CD8-positive, alpha-beta memory T cell (primary cell): ENCODE results near the gene DNAJC11. TPM values are rescaled to one million over a fixed set of nuclear protein-coding genes. Genes with fewer than 3 reads are reported as not detected.
A peak's percentile ranks its signal among the peaks of the same experiment; 100 is the strongest.

Source experiments
- CTCF ChIA-PET: fragments of 350-600 bp; sonication (Branson Sonifier 250); formaldehyde crosslinking; loops from one replicate; lab custom pipeline; 2021; ENCODE audit warnings: antibody characterized with exemption; lab: Charles Lee
- POLR2A ChIA-PET: fragments of 350-600 bp; sonication (Branson Sonifier 250); formaldehyde crosslinking; loops from one replicate; lab custom pipeline; 2021; ENCODE audit warnings: antibody characterized with exemption; lab: Charles Lee
- DNase-seq, 5 donors: peaks; one replicate each; pipeline versions ENCODE4 v3.0.0 to v3.0.0-alpha.2; 2020 to 2022; ENCODE audit warnings: mixed read lengths in 1 of 5
- H3K27ac ChIP-seq: one replicate; pipeline ENCODE4 v1.7.0; 2013; ENCODE audit warnings: low read depth, mild to moderate bottlenecking, low read length, moderate library complexity
- H3K27me3 ChIP-seq: 2 replicates; pipeline ENCODE4 v1.7.0; 2013; ENCODE audit warnings: low read length, mild to moderate bottlenecking; ENCODE audit not compliant: insufficient read depth, poor library complexity, severe bottlenecking
- H3K36me3 ChIP-seq: 2 replicates; pipeline ENCODE4 v1.7.0; 2013; ENCODE audit warnings: mild to moderate bottlenecking, low read length, moderate library complexity; ENCODE audit not compliant: insufficient read depth
- H3K4me1 ChIP-seq: 2 replicates; pipeline ENCODE4 v1.7.0; 2013; ENCODE audit warnings: mild to moderate bottlenecking, low read length, moderate library complexity; ENCODE audit not compliant: insufficient read depth
- H3K4me3 ChIP-seq: 2 replicates; pipeline ENCODE4 v1.7.0; 2013; ENCODE audit warnings: mild to moderate bottlenecking, low read length
- H3K9me3 ChIP-seq: 2 replicates; pipeline ENCODE4 v1.7.0; 2013; ENCODE audit warnings: mild to moderate bottlenecking, low read length
- H3K27ac Mint-ChIP-seq, 8 donors: one replicate each; pipeline ENCODE4 v1.8.0; 2020 to 2021; ENCODE audit warnings: mixed read lengths in 8 of 8, mild to moderate bottlenecking in 6 of 8, inconsistent platforms in 3 of 8, moderate library complexity in 3 of 8
- H3K27me3 Mint-ChIP-seq, 2 donors: one replicate each; pipeline ENCODE4 v1.8.0; 2020 to 2021; ENCODE audit warnings: mixed read lengths in 2 of 2, mild to moderate bottlenecking in 1 of 2, moderate library complexity in 1 of 2
- H3K36me3 Mint-ChIP-seq, 3 donors: one replicate each; pipeline ENCODE4 v1.8.0; 2020 to 2021; ENCODE audit warnings: mixed read lengths in 3 of 3, inconsistent platforms in 1 of 3, mild to moderate bottlenecking in 1 of 3
- H3K4me1 Mint-ChIP-seq, 3 donors: one replicate each; pipeline ENCODE4 v1.8.0; 2020 to 2021; ENCODE audit warnings: mixed read lengths in 3 of 3, inconsistent platforms in 1 of 3, mild to moderate bottlenecking in 1 of 3
- H3K4me3 Mint-ChIP-seq, 7 donors: one replicate each; pipeline ENCODE4 v1.8.0; 2020 to 2021; ENCODE audit warnings: mixed read lengths in 7 of 7, mild to moderate bottlenecking in 6 of 7, moderate library complexity in 4 of 7, inconsistent platforms in 2 of 7
- H3K9me3 Mint-ChIP-seq, 5 donors: one replicate each; pipeline ENCODE4 v1.8.0; 2020 to 2022; ENCODE audit warnings: mixed read lengths in 5 of 5, mild to moderate bottlenecking in 3 of 5, moderate library complexity in 2 of 5, inconsistent platforms in 1 of 5
- polyA plus RNA-seq: library from polyadenylated mRNA; unstranded; fragments of 300-500 nt; fragmentation: Illumina TruSeq; gene quantifications from one replicate; pipeline ENCODE4 v1.2.3, GENCODE V29; 2021
- total RNA-seq, 2 experiments: library from RNA; stranded (reverse); gene quantifications; one replicate each; pipeline ENCODE4 v1.2.3, GENCODE V29; 2021

Gene DNAJC11
- total and polyA plus RNA-seq, 3 experiments from 2014 or later = 22.7 to 80.4 (median 79.2) TPM

GRCh38 chr1:6622396-6623152, 79.0 kb downstream of the DNAJC11 start:
- Mint-ChIP-seq H3K4me1 (peaks cover 20 to 26% (median 22%) of the 10 kb centered on the region in 3 donors), H3K4me3 (peak overlapping the region in 4 of 7 donors; percentile 5 to 79 (median 57)), H3K27me3 (no peaks in the 10 kb centered on the region), H3K36me3 (peaks cover 2 to 47% (median 4%) of the 10 kb centered on the region in 3 donors), H3K27ac (peak overlapping the region in 3 of 8 donors; percentile 12 to 43 (median 17)), H3K9me3 (no peaks in the 10 kb centered on the region)
- no peaks in the 10 kb centered on the region for H3K27me3 ChIP-seq
- no peak for DNase-seq
- no peaks in the 10 kb centered on the region for H3K9me3 ChIP-seq
- H3K27ac ChIP-seq = no peak overlapping the region
- H3K4me1 ChIP-seq = peaks cover 20% of the 10 kb centered on the region
- ChIA-PET CTCF (interaction anchor here (0.9 to 1.7 kb wide), 4 partner anchors 13 to 99 kb away, joined by 3 to 9 read pairs (median 4); no protein-coding TSS in a partner anchor), POLR2A (interaction anchor here (0.9 kb wide), 1 partner anchor 23 kb away, joined by 3 read pairs; no protein-coding TSS in a partner anchor)
- no peak overlapping the region for H3K4me3 ChIP-seq
- H3K36me3 ChIP-seq = peaks cover 9% of the 10 kb centered on the region

GRCh38 chr1:6621429-6622391, 79.9 kb downstream of the DNAJC11 start:
- peak overlapping the region in 1 of 7 donors; percentile 76 for H3K4me3 Mint-ChIP-seq
- H3K9me3 Mint-ChIP-seq = no peaks in the 10 kb centered on the region
- ChIA-PET POLR2A (interaction anchor here (0.9 kb wide), 1 partner anchor 22 kb away, joined by 3 read pairs; no protein-coding TSS in a partner anchor), CTCF (interaction anchor here (0.9 to 1.7 kb wide), 3 partner anchors 12 to 25 kb away, joined by 4 to 5 read pairs (median 4); partner anchors contain the start of gene KLHL21)
- peak overlapping the region in 2 of 8 donors; percentile 17 to 24 for H3K27ac Mint-ChIP-seq
- Histone ChIP-seq H3K27me3 (no peaks in the 10 kb centered on the region), H3K4me3 (no peak overlapping the region), H3K9me3 (no peaks in the 10 kb centered on the region), H3K4me1 (peaks cover 16% of the 10 kb centered on the region), H3K27ac (no peak overlapping the region), H3K36me3 (peaks cover 9% of the 10 kb centered on the region)
- peaks cover 2 to 46% (median 4%) of the 10 kb centered on the region in 3 donors for H3K36me3 Mint-ChIP-seq
- no peak for DNase-seq
- H3K27me3 Mint-ChIP-seq = no peaks in the 10 kb centered on the region
- peaks cover 16 to 21% (median 20%) of the 10 kb centered on the region in 3 donors for H3K4me1 Mint-ChIP-seq

DNA sequence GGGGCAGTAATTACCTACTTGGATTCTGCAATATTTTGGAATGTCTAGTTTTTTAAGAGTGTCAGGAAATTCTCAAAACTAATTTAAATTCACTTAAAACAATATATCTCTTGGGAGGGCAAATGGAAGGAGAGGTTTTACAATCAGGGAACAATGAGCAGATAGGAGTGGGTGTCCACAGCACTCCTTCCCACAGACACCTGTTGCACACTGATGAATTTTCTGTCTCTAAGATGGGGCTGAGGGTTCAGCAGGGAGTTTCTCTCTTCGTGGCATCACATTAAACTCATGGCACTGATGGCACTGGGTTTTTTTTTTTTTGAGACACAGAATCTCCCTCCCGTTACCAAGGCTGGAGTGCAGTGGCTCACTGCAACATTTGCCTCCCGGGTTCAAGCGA, 82.6 kb downstream of the DNAJC11 start:
- DNase-seq = no peak
- Mint-ChIP-seq H3K9me3 (no peaks in the 10 kb centered on the region), H3K4me1 (peaks cover 11 to 16% (median 12%) of the 10 kb centered on the region in 3 donors), H3K4me3 (peak overlapping the region in 1 of 7 donors; percentile 73), H3K36me3 (peaks cover 2 to 45% (median 4%) of the 10 kb centered on the region in 3 donors), H3K27ac (no peak overlapping the region), H3K27me3 (no peaks in the 10 kb centered on the region)
- H3K9me3 ChIP-seq = no peaks in the 10 kb centered on the region
- H3K4me3 ChIP-seq = no peak overlapping the region
- ChIA-PET CTCF (interaction anchor here (1.4 to 1.6 kb wide), 2 partner anchors 10 to 11 kb away, joined by 3 read pairs; no protein-coding TSS in a partner anchor), POLR2A (no interaction called here)
- no peak overlapping the region for H3K27ac ChIP-seq
- no peaks in the 10 kb centered on the region for H3K27me3 ChIP-seq
- no peaks in the 10 kb centered on the region for H3K4me1 ChIP-seq
- H3K36me3 ChIP-seq = peaks cover 9% of the 10 kb centered on the region

DNA sequence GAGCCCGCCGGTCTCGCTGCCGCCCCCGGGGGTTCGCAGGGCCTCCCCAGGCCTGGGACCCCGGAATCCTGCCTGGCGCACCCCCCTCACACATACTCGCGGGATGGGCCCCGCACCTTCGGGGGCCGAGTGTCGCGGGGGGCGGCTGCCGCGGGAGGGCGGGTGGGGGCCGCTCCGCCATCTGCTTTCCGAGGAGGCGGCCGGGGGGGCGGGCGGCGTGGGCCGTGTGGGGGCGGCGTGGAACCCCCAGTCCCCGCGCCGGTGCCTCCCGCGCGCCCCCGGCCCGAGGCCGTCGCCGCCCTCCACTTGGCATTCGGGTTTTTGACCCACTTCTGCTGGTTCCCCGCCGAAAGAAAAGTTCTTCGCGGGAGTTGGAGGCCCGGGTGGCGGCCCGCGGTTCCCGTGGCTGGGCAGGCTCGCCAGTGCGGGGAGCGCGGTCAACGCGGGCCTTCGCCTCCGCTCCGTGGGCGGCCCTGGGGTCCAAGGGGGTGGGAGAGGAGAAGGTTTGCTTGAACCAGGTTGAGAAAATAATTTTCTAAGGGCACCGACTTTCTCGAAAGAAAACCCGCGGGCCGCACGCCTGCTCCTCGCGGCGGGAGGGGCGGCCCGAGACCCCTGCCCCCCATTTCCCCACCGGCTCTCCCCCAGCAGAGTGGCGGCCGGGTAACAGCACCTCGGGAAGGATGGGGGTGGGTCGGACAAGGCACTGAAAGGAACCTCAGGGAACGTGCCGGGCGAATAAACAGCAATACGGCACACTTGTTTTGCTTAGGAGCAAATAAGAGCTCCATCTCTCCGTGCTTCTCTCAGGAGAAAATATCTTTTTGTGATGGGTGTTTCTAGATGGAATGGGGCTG, 86.5 kb downstream of the DNAJC11 start:
- Mint-ChIP-seq H3K27me3 (peaks cover 0 to 2% of the 10 kb centered on the region in 2 donors), H3K4me3 (peak overlapping the region; percentile 70 to 87 (median 81)), H3K27ac (peak overlapping the region in 5 of 8 donors; percentile 52 to 82 (median 76)), H3K4me1 (peaks cover 20 to 25% (median 23%) of the 10 kb centered on the region in 3 donors), H3K36me3 (peaks cover 0 to 24% (median 2%) of the 10 kb centered on the region in 3 donors), H3K9me3 (no peaks in the 10 kb centered on the region)
- DNase-seq = peak in 3 of 5 donors; percentile 7 to 26 (median 13)
- Histone ChIP-seq H3K4me1 (peaks cover 12% of the 10 kb centered on the region), H3K27me3 (no peaks in the 10 kb centered on the region), H3K36me3 (peaks cover 5% of the 10 kb centered on the region), H3K4me3 (peak overlapping the region; percentile 44), H3K9me3 (no peaks in the 10 kb centered on the region), H3K27ac (peak overlapping the region; percentile 51)
- POLR2A ChIA-PET = interaction anchor here (0.6 to 1.3 kb wide), 3 partner anchors 11 to 35 kb away, joined by 3 read pairs; partner anchors contain the start of gene ZBTB48
- CTCF ChIA-PET = interaction anchor here (0.6 to 2.6 kb wide), 5 partner anchors 9 to 129 kb away, joined by 3 to 7 read pairs (median 4); partner anchors contain the start of genes NOL9 and ZBTB48

- Histone ChIP-seq H3K9me3 (no peaks in the 10 kb centered on the region), H3K27me3 (no peaks in the 10 kb centered on the region), H3K36me3 (no peaks in the 10 kb centered on the region), H3K4me1 (peaks cover 12% of the 10 kb centered on the region), H3K4me3 (peak overlapping the region; percentile 37), H3K27ac (peak overlapping the region; percentile 59)
- DNase-seq = peak; percentile 26 to 77 (median 52)
- POLR2A ChIA-PET = interaction anchor here (1.1 to 3.1 kb wide), 2 partner anchors 11 to 14 kb away, joined by 3 to 32 read pairs; partner anchors contain the start of gene KLHL21
- no peaks in the 10 kb centered on the region for H3K9me3 Mint-ChIP-seq
- CTCF ChIA-PET = no interaction called here
- peak overlapping the region; percentile 46 to 96 (median 92) for H3K4me3 Mint-ChIP-seq
- H3K4me1 Mint-ChIP-seq = peaks cover 20 to 25% (median 23%) of the 10 kb centered on the region in 3 donors
- H3K36me3 Mint-ChIP-seq = peaks cover 0 to 17% (median 0%) of the 10 kb centered on the region in 3 donors
- peak overlapping the region in 1 of 8 donors; percentile 38 for H3K27ac Mint-ChIP-seq
- peaks cover 0 to 2% of the 10 kb centered on the region in 2 donors for H3K27me3 Mint-ChIP-seq
Measured at GRCh38 chr1:6614019-6614928, 87.3 kb downstream of the DNAJC11 start.

DNA sequence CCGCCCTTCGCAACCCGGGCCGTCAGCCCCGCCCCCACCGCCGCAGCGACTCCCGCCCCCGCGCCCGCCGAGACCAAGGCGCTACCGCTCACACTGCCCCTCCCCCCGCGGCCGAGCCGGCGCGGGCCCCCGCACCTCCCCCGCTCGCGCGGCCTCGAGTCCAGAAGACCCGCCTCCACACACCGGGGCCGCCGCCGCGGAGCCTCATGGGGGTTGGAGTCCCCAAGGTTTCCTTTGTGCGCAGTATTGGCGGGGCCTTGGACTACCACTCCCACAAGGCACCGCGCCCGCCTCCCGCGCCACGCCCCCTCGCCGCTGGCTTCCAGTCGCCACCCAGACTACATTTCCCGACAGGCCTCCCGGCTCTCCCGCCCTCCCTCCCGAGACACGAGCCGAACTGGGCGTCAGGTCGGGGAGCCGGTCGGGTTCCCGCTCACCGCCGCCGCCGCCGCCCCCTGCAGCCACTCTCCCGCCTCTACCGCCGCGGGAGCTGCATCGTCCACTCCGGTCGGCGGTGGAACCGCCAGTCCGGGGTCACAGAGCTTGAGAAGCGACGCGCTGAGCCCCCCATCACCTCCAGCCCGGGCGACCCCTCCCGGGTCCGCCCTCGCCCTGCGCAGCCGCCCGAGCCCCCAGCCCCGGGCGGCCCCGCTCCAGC, 88.1 kb downstream of the DNAJC11 start, which contains the start of gene PHF13:
Gene PHF13 (plus strand): TSS at position 371 of the 658 bp plus-strand sequence. CDS start 336 bp downstream, outside the sequence.
- Histone ChIP-seq H3K36me3 (no peaks in the 10 kb centered on the region), H3K4me1 (peaks cover 12% of the 10 kb centered on the region), H3K27ac (peak within 1 kb of the TSS; percentile 81), H3K9me3 (no peaks in the 10 kb centered on the region), H3K4me3 (peak within 1 kb of the TSS; percentile 93), H3K27me3 (no peaks in the 10 kb centered on the region)
- peaks cover 0 to 12% (median 0%) of the 10 kb centered on the region in 3 donors for H3K36me3 Mint-ChIP-seq
- H3K4me1 Mint-ChIP-seq = peaks cover 20 to 25% (median 23%) of the 10 kb centered on the region in 3 donors
- peaks cover 0 to 2% of the 10 kb centered on the region in 2 donors for H3K27me3 Mint-ChIP-seq
- peak within 1 kb of the TSS; percentile 65 to 95 (median 92) for H3K27ac Mint-ChIP-seq
- ChIA-PET CTCF (no interaction called here), POLR2A (interaction anchor here (1.1 to 3.1 kb wide), 2 partner anchors 11 to 14 kb away, joined by 3 to 32 read pairs; partner anchors contain the start of gene KLHL21)
- DNase-seq = peak; percentile 99
- H3K9me3 Mint-ChIP-seq = no peaks in the 10 kb centered on the region
- peak within 1 kb of the TSS; percentile 90 to 96 (median 92) for H3K4me3 Mint-ChIP-seq
